ENCODE measurements around the gene NSUN3.
A peak's percentile ranks its signal among the peaks of the same experiment; 100 is the strongest.
"Not testable (repeated sequence)": the region's sequence is repeated elsewhere in the genome, so short reads cannot be mapped to it uniquely, and the experiment has no call there.

Gene NSUN3

GRCh38 chr3:94099311-94099710 lies 36.5 kb downstream of the NSUN3 start:
- no peak for TF ChIP-seq CTCF (IDR thresholded peaks at IDR 0.05)

GRCh38 chr3:94101860-94102259 lies 39.0 kb downstream of the NSUN3 start:
- no peak for TF ChIP-seq CTCF (IDR thresholded peaks at IDR 0.05)
- Histone ChIP-seq H3K4me1 (ENCODE audit: control insufficient read depth in 1 of 2, insufficient read depth in 1 of 2, low read depth in 1 of 2, low read length in 1 of 2) (peaks cover 24 to 26% of the 10 kb centered on the region in 2 experiments), H3K27ac (no peak overlapping the region), H3K4me3 (ENCODE audit: low read depth in 1 of 2, low read length in 1 of 2) (no peak overlapping the region), H3K9me3 (no peaks in the 10 kb centered on the region), H3K36me3 (peaks cover 10% of the 10 kb centered on the region), H3K27me3 (no peaks in the 10 kb centered on the region)

More at GRCh38 chr3:94099311-94099710, 36.5 kb downstream of the NSUN3 start:
- Histone ChIP-seq H3K27me3 (no peaks in the 10 kb centered on the region), H3K4me1 (ENCODE audit: control insufficient read depth in 1 of 2, insufficient read depth in 1 of 2, low read depth in 1 of 2, low read length in 1 of 2) (peaks cover 24 to 26% of the 10 kb centered on the region in 2 experiments), H3K36me3 (peaks cover 30% of the 10 kb centered on the region), H3K4me3 (ENCODE audit: low read depth in 1 of 2, low read length in 1 of 2) (peak overlapping the region in 1 of 2 experiments; percentile 5), H3K27ac (peak overlapping the region; percentile 75), H3K9me3 (no peaks in the 10 kb centered on the region)

GRCh38 chr3:94106268-94106667 lies 43.4 kb downstream of the NSUN3 start:
- TF ChIP-seq CTCF (IDR thresholded peaks at IDR 0.05), result no peak
- Histone ChIP-seq H3K27me3 (no peaks in the 10 kb centered on the region), H3K4me3 (ENCODE audit: low read depth in 1 of 2, low read length in 1 of 2) (no peak overlapping the region), H3K9me3 (no peaks in the 10 kb centered on the region), H3K27ac (no peak overlapping the region), H3K4me1 (ENCODE audit: control insufficient read depth in 1 of 2, insufficient read depth in 1 of 2, low read depth in 1 of 2, low read length in 1 of 2) (no peaks in the 10 kb centered on the region), H3K36me3 (peaks cover 26% of the 10 kb centered on the region)

GRCh38 chr3:94110232-94110631 lies 47.4 kb downstream of the NSUN3 start:
- not testable (repeated sequence) for H3K4me1 ChIP-seq (ENCODE audit: control insufficient read depth in 1 of 2, insufficient read depth in 1 of 2, low read depth in 1 of 2, low read length in 1 of 2); H3K9me3 ChIP-seq; H3K4me3 ChIP-seq (ENCODE audit: low read depth in 1 of 2, low read length in 1 of 2); H3K27me3 ChIP-seq; H3K27ac ChIP-seq
- peaks cover 25% of the 10 kb centered on the region for H3K36me3 ChIP-seq

- Histone ChIP-seq H3K27ac (no peak overlapping the region), H3K4me1 (ENCODE audit: control insufficient read depth in 1 of 2, insufficient read depth in 1 of 2, low read depth in 1 of 2, low read length in 1 of 2) (no peaks in the 10 kb centered on the region), H3K4me3 (ENCODE audit: low read depth in 1 of 2, low read length in 1 of 2) (no peak overlapping the region), H3K9me3 (no peaks in the 10 kb centered on the region), H3K36me3 (peaks cover 25% of the 10 kb centered on the region), H3K27me3 (no peaks in the 10 kb centered on the region)
- no peak for TF ChIP-seq CTCF (IDR thresholded peaks at IDR 0.05)
Observed at GRCh38 chr3:94110854-94111253, 48.0 kb downstream of the NSUN3 start.

- H3K36me3 ChIP-seq, result peaks cover 16% of the 10 kb centered on the region
- no peak overlapping the region for H3K27ac ChIP-seq
- no peaks in the 10 kb centered on the region for H3K9me3 ChIP-seq
- no peaks in the 10 kb centered on the region for H3K27me3 ChIP-seq
- peaks cover 0 to 8% of the 10 kb centered on the region in 2 experiments for H3K4me1 ChIP-seq (ENCODE audit: control insufficient read depth in 1 of 2, insufficient read depth in 1 of 2, low read depth in 1 of 2, low read length in 1 of 2)
- TF ChIP-seq CTCF (IDR thresholded peaks at IDR 0.05), result no peak
- no peak overlapping the region for H3K4me3 ChIP-seq (ENCODE audit: low read depth in 1 of 2, low read length in 1 of 2)
Observed at GRCh38 chr3:94114666-94115065, 51.8 kb downstream of the NSUN3 start.
